ENCODE measurements around the gene PTPN11. TPM values are rescaled to one million over a fixed set of nuclear protein-coding genes. Genes with fewer than 3 reads are reported as not detected.

PTPN11 gene
- polyA plus RNA-seq, 1 donor = 60.3 TPM

DNA sequence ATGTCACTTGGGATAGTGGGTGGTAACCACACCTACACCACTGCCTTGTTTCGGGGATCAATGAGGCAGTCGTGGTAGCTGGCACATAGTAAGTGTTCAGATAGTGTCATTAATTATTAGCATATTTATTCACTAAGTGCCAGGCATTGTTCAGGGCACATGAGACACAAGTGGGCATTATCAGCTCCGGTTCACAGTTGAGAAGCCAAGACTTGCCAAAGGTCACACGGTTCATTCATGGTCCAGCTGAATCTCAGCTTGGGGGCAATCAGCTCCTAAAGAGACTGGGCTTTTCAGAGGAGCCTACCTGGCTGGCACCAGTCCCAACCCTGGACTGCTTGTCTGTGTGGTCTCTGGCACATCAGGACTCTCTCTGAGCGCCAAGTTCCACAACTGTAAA is 121.3 kb downstream of the PTPN11 start:
- no peak for DNase-seq (ENCODE audit: low read depth)

DNA sequence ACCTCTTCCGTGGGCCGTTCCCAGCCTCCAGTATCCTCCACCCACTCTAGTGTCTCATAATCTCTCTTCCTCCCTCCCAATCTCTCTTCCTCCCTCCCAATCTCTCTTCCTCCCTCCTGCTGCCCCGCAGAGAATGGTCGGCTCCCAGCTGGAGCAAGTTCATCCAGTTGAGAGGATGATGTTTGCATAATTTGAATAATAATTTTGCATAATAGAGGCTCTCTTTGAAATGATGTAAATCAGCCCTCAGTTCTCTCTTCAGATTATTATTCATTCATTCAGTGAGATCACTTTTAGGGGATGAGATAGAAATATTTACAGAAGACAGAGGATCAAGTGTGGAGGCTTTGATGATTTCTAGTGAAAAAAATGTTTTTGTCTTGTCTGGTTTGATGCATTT is 125.0 kb downstream of the PTPN11 start:
- no peak for DNase-seq (ENCODE audit: low read depth)

DNA sequence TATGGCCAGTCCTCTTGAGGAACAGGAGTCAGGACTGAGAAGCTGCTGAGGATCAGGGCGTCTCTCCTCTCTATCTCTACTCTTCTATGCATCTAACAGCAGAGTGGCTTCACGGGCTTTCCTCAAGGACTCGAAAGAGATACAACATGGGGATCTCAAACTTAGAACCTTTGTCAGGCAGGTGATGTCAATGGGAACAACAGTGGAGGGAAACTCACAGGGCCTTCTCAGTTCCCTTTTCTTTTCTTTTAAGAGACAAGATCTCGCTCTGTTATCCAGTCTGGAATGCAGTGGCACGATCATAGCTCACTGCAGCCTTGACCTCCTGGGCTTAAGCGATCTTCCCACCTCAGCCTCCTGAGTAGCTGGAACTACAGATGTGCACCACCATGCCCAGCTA is 127.6 kb downstream of the PTPN11 start:
- no peak for DNase-seq (ENCODE audit: low read depth)

DNA sequence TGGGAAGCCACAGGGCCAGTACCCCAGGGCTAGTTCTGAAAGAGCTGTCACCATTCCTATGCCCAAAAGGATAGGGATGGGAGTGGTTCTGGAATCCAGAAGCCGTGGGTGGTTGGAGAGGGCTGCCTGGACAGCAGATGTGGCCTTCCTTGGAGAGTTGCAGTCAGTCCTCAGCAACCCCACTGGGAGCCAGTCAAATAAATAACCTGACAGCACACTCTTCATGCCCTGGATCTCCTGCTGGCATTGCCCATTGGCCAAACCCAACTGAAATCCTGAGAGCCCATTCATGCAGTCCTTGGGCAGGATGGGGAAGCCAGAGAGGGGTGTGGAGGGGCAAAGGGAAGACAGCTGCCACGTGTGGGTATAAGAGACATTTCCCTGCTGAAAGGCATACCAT is 128.2 kb downstream of the PTPN11 start:
- no peak for DNase-seq (ENCODE audit: low read depth)

DNA sequence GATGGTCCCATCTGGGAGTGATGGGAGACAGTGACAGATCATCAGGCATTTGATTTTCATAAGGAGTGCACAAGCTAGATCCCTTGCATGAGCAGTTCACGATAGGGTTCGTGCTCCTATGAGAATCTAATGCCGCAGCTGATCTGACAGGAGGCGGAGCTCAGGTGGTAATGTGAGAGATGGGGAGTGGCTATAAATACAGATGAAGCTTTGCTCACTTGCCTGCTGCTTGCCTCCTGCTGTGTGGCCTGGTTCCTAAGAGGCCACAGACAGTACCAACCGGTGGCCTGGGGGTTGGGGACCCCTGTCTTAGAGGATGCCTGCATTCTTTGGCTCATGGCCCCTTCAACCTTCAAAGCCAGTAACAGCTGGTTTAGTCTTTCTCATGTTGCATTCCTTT is 130.3 kb downstream of the PTPN11 start:
- DNase-seq (ENCODE audit: low read depth) = no peak

DNA sequence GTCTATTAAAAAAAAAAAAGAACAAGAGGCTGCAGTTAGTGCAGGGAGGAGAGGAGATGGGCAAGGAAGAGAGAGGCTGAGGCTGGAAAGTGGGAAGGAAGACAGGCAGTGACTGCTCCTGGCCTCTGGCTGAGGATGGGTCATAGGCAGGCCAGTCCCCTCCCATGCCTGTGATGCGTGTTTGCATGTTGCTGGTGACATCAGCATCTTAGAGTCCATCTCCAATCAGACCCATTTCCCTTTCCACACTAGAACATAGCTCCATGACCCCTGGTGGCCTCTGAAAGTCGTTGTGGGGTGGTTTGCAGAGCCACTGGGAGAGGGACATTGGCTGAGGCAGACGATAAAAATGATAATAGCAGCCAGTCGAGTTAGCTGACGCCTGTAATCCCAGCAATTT is 132.9 kb downstream of the PTPN11 start:
- DNase-seq (ENCODE audit: low read depth) = no peak

DNA sequence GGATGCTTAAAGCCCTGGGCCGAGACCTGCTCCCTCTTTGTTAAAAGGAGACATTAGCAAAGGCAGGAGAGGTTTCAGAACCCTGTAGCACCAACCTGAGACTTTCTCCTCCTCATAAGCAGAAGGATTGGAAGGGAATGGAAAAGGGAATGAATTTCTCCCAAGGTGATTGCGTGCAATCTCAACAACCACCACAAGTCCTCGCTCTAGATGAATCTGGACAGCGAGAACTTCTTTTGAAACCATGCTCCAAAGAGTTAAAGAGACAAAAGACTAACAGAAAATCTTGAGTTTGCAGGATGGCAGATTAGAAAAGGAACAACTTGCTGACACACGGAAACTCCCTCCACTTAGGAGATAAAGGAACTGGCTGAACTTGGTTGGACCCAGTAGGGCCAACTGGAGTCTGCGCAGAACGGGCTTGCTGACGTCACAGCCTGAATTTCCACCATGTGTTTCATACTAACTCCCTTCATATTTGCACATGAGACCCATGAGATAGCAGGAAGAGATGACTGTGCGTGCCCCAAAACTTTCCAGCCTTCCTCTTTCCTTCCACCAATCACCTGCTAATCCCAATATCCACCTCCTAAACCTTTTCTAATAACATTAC is 137.0 kb downstream of the PTPN11 start:
- no peak for DNase-seq (ENCODE audit: low read depth)

DNA sequence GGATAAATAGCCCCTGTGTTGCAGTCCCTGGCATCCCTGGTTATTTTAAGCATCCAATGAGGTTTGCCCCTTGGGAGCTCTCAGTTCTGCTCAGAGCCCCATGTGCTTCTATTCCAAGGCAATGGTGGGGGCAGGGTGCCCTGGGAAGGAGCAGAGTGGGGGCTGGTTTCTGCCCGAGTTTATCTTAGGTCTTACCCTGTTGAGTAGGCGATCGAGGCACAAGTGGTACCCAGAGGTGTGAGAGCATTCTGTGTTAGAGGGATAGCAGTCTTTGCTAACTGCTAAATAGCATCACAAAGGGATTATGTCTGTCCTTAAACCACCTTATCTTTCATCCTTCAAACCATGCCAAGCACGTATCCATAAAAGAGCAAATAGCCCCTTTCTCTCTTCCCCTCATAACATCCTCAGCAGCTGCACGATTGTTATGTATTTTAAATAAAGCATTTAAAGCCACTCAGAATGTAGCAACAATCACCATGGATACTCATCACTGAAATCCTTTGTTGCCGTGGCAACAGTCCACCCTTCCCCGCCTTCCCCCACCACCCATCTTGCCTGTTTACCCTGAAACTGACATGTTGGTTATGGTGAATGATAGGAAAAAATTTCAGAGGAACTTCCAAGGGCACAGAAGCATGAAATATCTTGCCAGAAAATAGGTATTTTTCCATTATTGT is 139.3 kb downstream of the PTPN11 start:
- DNase-seq (ENCODE audit: low read depth) = no peak

Other genes with a start within 250 kb of the PTPN11 start
- 49.7 TPM for gene HECTD4, start 36.5 kb upstream of the PTPN11 start, polyA plus RNA-seq (ENCODE audit: insufficient read length)
- 3,473 TPM for gene RPL6, start 9.3 kb upstream of the PTPN11 start, polyA plus RNA-seq (ENCODE audit: insufficient read length)